Stimulated activated CD4-positive, alpha-beta T cell treated with anti-CD3 and anti-CD28 coated beads, Interleukin-15, amount 100 ng/mL, for 24 hours (primary cell): ENCODE data around the gene PGBD1.

Source experiments
- DNase-seq: peaks from one replicate; pipeline ENCODE4 v3.0.0-alpha.2; 2020

Gene PGBD1

DNA sequence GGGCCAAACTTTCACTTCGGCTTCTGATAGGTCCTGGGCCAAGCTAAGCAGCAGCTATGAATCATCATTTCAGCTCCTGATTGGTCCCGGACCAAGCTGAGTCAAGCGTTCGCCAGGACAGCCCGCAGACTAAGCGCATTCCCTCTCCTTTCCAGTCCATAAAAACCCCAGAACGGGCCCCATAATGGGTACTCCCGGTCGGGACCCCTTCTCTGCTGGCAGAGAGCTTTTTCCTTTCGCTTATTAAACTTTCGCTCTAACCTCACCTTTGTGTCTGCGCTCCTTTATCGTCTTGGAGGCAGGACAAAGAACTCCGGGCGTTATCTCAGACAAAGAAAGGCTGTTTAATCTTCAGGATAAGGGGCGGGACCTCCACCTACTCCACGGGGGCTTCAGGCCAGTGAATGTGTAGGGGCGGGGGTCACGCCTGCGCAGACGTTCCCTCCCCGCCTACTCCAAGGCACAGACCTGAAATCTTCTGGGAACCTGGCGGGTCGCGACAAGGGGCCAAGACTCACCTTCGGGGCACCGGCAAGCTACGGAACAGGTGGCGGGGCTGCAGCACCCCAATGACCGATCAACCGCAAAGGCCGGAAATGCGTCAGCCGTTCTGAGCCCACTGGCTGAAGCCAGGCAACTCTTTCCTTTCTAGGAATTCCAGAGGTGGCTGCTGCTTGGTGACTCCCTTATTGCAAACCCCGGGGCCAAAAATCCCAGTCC lies 54.4 kb downstream of the PGBD1 start, which contains the start of gene ZSCAN31:
ZSCAN31 (minus strand) TSS at position 585 of the 720 bp plus-strand sequence. CDS start 6,465 bp downstream, outside the sequence.
- peak; percentile 81 for DNase-seq

GRCh38 chr6:28336284-28337120 lies 55.1 kb downstream of the PGBD1 start:
- DNase-seq: no peak

GRCh38 chr6:28337121-28337520 lies 55.7 kb downstream of the PGBD1 start:
- no peak for DNase-seq

- peak; percentile 16 for DNase-seq
These were observed 59.1 kb downstream of the PGBD1 start for GRCh38 chr6:28340310-28341095.

DNA sequence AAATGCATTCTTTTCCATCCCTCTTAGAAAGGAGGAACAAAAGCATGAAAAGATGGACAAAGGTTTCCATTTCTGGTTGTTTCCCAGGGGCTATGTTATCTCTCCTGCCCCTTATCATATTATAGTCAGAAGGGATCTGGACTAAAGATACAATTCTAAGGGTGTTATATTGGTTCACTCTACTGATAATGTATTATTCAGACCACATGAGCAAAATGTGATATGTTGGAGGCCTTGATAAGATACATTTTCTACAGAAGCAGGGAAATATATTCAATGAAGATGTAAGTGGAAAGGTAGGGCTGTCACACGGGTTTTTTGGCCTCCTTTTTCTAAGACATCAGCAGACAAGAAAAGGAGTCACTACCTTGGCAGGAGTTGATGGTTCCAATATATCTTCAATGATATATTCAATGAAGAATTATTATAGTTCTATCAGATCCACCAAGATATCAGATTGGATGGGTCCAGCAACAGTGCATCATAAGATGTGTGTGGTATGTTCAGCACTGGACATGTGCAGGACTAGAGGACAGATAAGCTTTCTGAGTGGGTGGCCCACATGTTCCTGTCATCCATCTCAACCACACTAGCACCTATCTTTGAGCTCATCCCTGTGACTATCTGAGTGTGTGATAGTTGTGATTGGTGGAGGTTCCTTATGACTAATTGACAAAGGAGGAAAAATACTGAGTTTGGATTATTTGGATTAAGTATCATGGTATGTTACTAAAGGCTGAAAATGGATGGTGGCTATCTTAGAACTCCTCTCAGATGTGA lies 62.7 kb downstream of the PGBD1 start:
- no peak for DNase-seq

- DNase-seq: no peak
These were observed 63.8 kb downstream of the PGBD1 start for GRCh38 chr6:28345201-28345600.

GRCh38 chr6:28347119-28347518 lies 65.7 kb downstream of the PGBD1 start:
- DNase-seq: no peak

GRCh38 chr6:28349344-28349891 lies 68.0 kb downstream of the PGBD1 start:
- no peak for DNase-seq

GRCh38 chr6:28349892-28350737 lies 68.7 kb downstream of the PGBD1 start, which contains the start of gene ZKSCAN3:
ZKSCAN3 (plus strand) TSS chr6:28349947; CDS start chr6:28359587, 9,640 bp downstream.
- peak; percentile 92 for DNase-seq

- DNase-seq: no peak
These were observed 69.7 kb downstream of the PGBD1 start for GRCh38 chr6:28351087-28351486.

GRCh38 chr6:28351493-28351925 lies 70.1 kb downstream of the PGBD1 start:
- no peak for DNase-seq
